NCI-H2171 treated with DMSO at 0.1 percent for 48 hours (cell line): ENCODE results near the gene C6orf132.
"Not testable (repeated sequence)": the region's sequence is repeated elsewhere in the genome, so short reads cannot be mapped to it uniquely, and the experiment has no call there.

Experiments
- DNase-seq: peaks from one replicate; lab custom pipeline; 2025; lab: John Stamatoyannopoulos, UW

Gene C6orf132

GRCh38 chr6:42159431-42160024, 17.1 kb upstream of the C6orf132 start:
- DNase-seq, result no peak

GRCh38 chr6:42158631-42159030, 16.2 kb upstream of the C6orf132 start:
- no peak for DNase-seq

GRCh38 chr6:42158011-42158410, 15.6 kb upstream of the C6orf132 start:
- no peak for DNase-seq

GRCh38 chr6:42156638-42157037, 14.2 kb upstream of the C6orf132 start:
- DNase-seq, result no peak

- DNase-seq, result no peak
Measured at GRCh38 chr6:42155293-42155692, 12.9 kb upstream of the C6orf132 start.

- DNase-seq, result no peak
Measured at GRCh38 chr6:42154461-42155209, 12.2 kb upstream of the C6orf132 start.

GRCh38 chr6:42153921-42154320, 11.5 kb upstream of the C6orf132 start:
- DNase-seq, result no peak

- not testable (repeated sequence) for DNase-seq
Measured at GRCh38 chr6:42152528-42153213, 10.3 kb upstream of the C6orf132 start.

- no peak for DNase-seq
Measured at GRCh38 chr6:42152024-42152423, 9.6 kb upstream of the C6orf132 start.

- DNase-seq, result no peak
Measured at GRCh38 chr6:42150254-42150653, 7.8 kb upstream of the C6orf132 start.

- no peak for DNase-seq
Measured at GRCh38 chr6:42148058-42148457, 5.6 kb upstream of the C6orf132 start.

- no peak for DNase-seq
Measured at GRCh38 chr6:42147138-42147562, 4.7 kb upstream of the C6orf132 start.

GRCh38 chr6:42141603-42142117, 760 bp downstream of the C6orf132 start:
- DNase-seq, result no peak

GRCh38 chr6:42140756-42141602, 1.4 kb downstream of the C6orf132 start:
- DNase-seq, result no peak

- DNase-seq, result no peak
Measured at GRCh38 chr6:42140032-42140431, 2.4 kb downstream of the C6orf132 start.

GRCh38 chr6:42138630-42139619, 3.5 kb downstream of the C6orf132 start:
- no peak for DNase-seq

- DNase-seq, result no peak
Measured at GRCh38 chr6:42138190-42138589, 4.2 kb downstream of the C6orf132 start.

- no peak for DNase-seq
Measured at GRCh38 chr6:42137194-42137753, 5.1 kb downstream of the C6orf132 start.

- no peak for DNase-seq
Measured at GRCh38 chr6:42136508-42137193, 5.8 kb downstream of the C6orf132 start.

GRCh38 chr6:42135722-42136121, 6.7 kb downstream of the C6orf132 start:
- no peak for DNase-seq
